Spleen (tissue), 7 donors: Measurements from ENCODE around the gene SYNJ1.

Source experiments
- POLR2A ChIP-seq, 3 donors: fragments of 450-650 bp; IDR thresholded peaks; one replicate each; pipeline ENCODE4 v1.5.1; 2017; ENCODE audit warnings: antibody characterized with exemption in 3 of 3, mild to moderate bottlenecking in 1 of 3
- POLR2AphosphoS5 ChIP-seq, 3 donors: sonication (generic); formaldehyde crosslinking; IDR thresholded peaks; one replicate each; pipeline ENCODE4 v1.5.1; 2017; ENCODE audit warnings: antibody characterized with exemption in 3 of 3
- TF ChIP-seq, protein P1 (sequence below), 11 experiments: fragments of 200-600 bp in 7 of 11; fragments of 450-650 bp in 4 of 11; sonication (generic) in 4 of 11; IDR thresholded peaks in 8 of 11; conservative IDR thresholded peaks in 3 of 11; 1 replicate in 7 of 11; 2 replicates in 4 of 11; pipeline versions ENCODE4 v1.4.0 to v1.8.0; 2016 to 2021; ENCODE audit warnings: antibody characterized with exemption in 11 of 11, inconsistent platforms in 4 of 11, mild to moderate bottlenecking in 1 of 11
- donor health status: DM: no; HTN: no; CAD: no; lungs with moderate emphysema.
- donor health status: DM: no; HTN: no; CAD: no.
- donor health status: DM: no; HTN: no; CAD: no.

DNA sequence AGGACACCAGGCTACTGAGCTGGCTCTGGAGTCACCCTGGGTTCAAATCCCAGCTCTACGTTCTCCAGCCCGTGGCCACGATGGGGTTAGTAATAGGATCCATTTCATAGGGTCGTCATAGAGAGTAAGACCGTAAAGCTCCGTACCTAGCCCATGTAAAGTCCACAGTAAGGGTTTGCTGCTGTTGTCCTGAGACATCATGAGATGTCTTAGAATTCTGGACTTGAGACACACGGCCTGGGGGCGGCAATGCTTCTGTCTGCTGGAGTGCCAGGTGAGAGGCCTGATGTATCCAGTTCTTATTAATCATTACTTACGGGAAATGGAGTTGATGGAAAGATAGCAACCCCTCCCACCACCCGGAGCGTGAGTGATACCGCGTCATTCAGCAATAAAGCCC is 146.1 kb downstream of the SYNJ1 start:
- TF ChIP-seq, protein P1, sequence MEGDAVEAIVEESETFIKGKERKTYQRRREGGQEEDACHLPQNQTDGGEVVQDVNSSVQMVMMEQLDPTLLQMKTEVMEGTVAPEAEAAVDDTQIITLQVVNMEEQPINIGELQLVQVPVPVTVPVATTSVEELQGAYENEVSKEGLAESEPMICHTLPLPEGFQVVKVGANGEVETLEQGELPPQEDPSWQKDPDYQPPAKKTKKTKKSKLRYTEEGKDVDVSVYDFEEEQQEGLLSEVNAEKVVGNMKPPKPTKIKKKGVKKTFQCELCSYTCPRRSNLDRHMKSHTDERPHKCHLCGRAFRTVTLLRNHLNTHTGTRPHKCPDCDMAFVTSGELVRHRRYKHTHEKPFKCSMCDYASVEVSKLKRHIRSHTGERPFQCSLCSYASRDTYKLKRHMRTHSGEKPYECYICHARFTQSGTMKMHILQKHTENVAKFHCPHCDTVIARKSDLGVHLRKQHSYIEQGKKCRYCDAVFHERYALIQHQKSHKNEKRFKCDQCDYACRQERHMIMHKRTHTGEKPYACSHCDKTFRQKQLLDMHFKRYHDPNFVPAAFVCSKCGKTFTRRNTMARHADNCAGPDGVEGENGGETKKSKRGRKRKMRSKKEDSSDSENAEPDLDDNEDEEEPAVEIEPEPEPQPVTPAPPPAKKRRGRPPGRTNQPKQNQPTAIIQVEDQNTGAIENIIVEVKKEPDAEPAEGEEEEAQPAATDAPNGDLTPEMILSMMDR (IDR thresholded peaks at IDR 0.05 in 8 of 11, conservative IDR thresholded peaks at IDR 0.05 in 3 of 11) = no peak
- TF ChIP-seq POLR2A (IDR thresholded peaks at IDR 0.05) (no peak), POLR2AphosphoS5 (IDR thresholded peaks at IDR 0.05) (no peak)
